Transverse colon (tissue), 4 donors: ENCODE results near the gene ARHGAP42.

ENCODE experiments used
- EP300 ChIP-seq: sonication (generic); formaldehyde crosslinking; IDR thresholded peaks from one replicate; pipeline ENCODE4 v1.6.1; 2017; ENCODE audit warnings: antibody characterized with exemption, low read depth
- POLR2A ChIP-seq: fragments of 450-650 bp; IDR thresholded peaks from one replicate; pipeline ENCODE4 v1.6.1; 2016; ENCODE audit warnings: antibody characterized with exemption, mild to moderate bottlenecking, moderate library complexity
- POLR2AphosphoS5 ChIP-seq, 3 donors: sonication (generic); formaldehyde crosslinking; IDR thresholded peaks; one replicate each; pipeline ENCODE4 v1.6.1; 2016; ENCODE audit warnings: antibody characterized with exemption in 3 of 3
- TF ChIP-seq, protein P1 (sequence below), 5 experiments: fragments of 200-600 bp in 3 of 5; fragments of 450-650 bp in 2 of 5; sonication (generic) in 3 of 5; IDR thresholded peaks; 1 replicate in 2 of 5; 2 replicates in 3 of 5; pipeline ENCODE4 v1.5.1; 2016 to 2017; ENCODE audit warnings: antibody characterized with exemption in 5 of 5, inconsistent platforms in 3 of 5, mild to moderate bottlenecking in 2 of 5, moderate library complexity in 1 of 5

DNA sequence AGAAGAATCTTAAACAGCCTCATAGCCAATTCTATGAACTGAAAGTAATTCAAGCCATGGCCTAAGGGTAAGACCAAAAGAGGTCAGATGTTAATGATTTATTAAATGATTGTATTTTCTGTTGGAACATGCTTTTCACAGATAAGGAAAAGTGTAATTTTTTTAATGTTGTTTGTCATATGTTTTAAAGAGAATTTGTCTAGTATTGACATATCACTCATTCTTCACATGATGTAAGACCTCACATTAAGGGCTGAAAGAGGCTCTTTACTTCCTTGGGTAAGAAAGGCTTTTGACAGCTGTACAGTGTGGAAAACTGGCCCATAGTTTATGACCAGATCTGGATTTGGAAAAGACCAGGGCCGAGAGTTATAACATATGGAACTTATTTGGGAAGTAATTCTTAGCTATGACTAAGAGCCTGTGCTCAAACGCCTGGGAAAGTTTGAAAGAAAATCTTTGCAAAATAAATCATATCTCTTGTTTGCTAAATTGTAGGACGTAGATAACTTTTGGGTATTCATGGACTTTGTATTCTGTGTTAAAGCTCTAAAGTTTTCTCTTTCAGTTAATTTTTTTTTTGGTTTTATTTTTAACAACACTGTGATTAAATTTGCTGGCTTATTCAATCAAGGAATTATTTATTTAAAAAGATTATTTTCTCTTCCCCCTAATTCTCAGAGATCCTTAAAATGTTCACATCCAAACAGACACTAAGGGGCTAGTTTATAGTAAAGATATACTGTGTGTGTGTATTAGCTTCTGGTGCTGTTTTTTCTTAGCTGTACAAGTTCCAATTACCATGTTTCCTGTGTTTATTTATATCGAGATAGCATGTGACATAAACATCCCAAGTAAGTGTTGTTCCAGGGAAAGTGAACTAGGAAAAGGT, 162.2 kb downstream of the ARHGAP42 start:
- TF ChIP-seq EP300 (no peak), POLR2A (no peak), POLR2AphosphoS5 (IDR thresholded peaks at IDR 0.05) (no peak)
- TF ChIP-seq, protein P1, sequence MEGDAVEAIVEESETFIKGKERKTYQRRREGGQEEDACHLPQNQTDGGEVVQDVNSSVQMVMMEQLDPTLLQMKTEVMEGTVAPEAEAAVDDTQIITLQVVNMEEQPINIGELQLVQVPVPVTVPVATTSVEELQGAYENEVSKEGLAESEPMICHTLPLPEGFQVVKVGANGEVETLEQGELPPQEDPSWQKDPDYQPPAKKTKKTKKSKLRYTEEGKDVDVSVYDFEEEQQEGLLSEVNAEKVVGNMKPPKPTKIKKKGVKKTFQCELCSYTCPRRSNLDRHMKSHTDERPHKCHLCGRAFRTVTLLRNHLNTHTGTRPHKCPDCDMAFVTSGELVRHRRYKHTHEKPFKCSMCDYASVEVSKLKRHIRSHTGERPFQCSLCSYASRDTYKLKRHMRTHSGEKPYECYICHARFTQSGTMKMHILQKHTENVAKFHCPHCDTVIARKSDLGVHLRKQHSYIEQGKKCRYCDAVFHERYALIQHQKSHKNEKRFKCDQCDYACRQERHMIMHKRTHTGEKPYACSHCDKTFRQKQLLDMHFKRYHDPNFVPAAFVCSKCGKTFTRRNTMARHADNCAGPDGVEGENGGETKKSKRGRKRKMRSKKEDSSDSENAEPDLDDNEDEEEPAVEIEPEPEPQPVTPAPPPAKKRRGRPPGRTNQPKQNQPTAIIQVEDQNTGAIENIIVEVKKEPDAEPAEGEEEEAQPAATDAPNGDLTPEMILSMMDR (IDR thresholded peaks at IDR 0.05): no peak
